ENCODE data around the gene KHK. TPM values are rescaled to one million over a fixed set of nuclear protein-coding genes. Genes with fewer than 3 reads are reported as not detected.

The KHK gene
- polyA plus RNA-seq (ENCODE audit: insufficient read length), result 1.9 TPM

DNA sequence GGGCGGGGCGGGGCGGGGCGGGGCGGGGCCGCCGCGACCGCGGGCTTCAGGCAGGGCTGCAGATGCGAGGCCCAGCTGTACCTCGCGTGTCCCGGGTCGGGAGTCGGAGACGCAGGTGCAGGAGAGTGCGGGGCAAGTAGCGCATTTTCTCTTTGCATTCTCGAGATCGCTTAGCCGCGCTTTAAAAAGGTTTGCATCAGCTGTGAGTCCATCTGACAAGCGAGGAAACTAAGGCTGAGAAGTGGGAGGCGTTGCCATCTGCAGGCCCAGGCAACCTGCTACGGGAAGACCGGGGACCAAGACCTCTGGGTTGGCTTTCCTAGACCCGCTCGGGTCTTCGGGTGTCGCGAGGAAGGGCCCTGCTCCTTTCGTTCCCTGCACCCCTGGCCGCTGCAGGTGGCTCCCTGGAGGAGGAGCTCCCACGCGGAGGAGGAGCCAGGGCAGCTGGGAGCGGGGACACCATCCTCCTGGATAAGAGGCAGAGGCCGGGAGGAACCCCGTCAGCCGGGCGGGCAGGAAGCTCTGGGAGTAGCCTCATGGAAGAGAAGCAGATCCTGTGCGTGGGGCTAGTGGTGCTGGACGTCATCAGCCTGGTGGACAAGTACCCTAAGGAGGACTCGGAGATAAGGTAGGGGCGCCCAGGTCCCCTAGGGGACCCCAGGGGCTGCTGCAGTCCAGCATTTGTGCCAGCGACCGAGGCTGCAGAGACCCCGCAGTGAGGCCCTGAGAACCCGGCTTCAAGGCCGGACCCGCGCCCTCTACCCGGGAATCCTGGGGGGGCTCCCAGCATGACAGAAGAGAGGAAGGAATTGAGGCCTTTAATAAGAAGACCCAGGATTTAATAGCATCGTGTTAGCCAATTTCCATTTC lies at the start of gene KHK:
Gene KHK, plus strand, starts transcription at position 49 of the 870 bp plus-strand sequence. Its CDS starts 488 bp downstream, at position 537.
- DNase-seq (ENCODE audit: low read depth), result no peak

DNA sequence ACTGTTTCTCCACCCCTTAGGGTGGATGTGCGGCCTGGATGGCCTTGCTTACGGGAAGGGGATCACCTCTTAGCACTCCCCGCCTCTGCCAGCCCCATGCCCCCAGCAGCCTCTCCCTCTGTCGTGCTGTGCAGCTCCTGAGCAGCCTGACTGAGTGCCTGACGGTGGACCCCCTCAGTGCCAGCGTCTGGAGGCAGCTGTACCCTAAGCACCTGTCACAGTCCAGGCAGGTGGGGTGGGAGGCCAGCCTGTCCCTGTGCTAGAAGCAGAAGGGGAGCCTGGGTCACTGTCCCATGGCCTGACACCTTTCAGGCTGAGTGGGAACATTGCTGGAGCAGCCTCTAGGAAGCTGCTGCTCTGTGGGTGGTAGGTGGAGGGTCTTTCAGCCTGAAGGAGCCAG lies 48.6 kb upstream of the KHK start:
- no peak for DNase-seq (ENCODE audit: low read depth)

- DNase-seq (ENCODE audit: low read depth), result no peak
Observed at GRCh38 chr2:27038631-27039339, 47.8 kb upstream of the KHK start.

GRCh38 chr2:27039426-27039825 lies 47.1 kb upstream of the KHK start:
- no peak for DNase-seq (ENCODE audit: low read depth)

GRCh38 chr2:27039871-27040270 lies 46.7 kb upstream of the KHK start:
- DNase-seq (ENCODE audit: low read depth), result no peak

GRCh38 chr2:27040282-27040681 lies 46.3 kb upstream of the KHK start:
- no peak for DNase-seq (ENCODE audit: low read depth)

- DNase-seq (ENCODE audit: low read depth), result no peak
Observed at GRCh38 chr2:27041752-27042151, 44.8 kb upstream of the KHK start.

DNA sequence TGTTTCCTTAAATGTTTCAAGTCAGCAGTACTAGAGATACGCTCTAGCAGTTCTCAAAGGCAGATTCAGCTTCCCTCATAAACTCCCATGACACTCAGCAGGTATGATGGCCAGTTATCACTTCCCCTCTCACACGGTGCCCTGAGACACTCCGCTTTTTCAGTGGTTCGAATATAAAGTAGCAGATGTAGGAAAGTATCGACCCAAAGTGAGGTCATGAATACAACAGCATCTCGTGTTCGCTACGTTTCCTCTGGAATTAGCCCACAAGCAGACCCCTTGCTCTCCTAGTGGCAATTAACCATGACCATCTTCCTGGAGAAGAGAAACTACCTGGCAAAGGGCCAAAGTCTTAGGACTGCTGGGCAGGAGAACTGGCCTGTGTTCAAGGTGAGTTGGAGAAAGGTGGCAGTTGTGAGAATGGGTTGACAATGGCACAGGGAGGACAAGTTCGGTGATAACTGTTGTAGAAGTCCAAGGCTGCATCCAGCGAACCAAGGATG lies 44.4 kb upstream of the KHK start:
- DNase-seq (ENCODE audit: low read depth), result no peak

GRCh38 chr2:27042985-27043634 lies 43.5 kb upstream of the KHK start:
- DNase-seq (ENCODE audit: low read depth), result no peak

GRCh38 chr2:27049422-27050280 lies 36.9 kb upstream of the KHK start:
- DNase-seq (ENCODE audit: low read depth), result no peak

DNA sequence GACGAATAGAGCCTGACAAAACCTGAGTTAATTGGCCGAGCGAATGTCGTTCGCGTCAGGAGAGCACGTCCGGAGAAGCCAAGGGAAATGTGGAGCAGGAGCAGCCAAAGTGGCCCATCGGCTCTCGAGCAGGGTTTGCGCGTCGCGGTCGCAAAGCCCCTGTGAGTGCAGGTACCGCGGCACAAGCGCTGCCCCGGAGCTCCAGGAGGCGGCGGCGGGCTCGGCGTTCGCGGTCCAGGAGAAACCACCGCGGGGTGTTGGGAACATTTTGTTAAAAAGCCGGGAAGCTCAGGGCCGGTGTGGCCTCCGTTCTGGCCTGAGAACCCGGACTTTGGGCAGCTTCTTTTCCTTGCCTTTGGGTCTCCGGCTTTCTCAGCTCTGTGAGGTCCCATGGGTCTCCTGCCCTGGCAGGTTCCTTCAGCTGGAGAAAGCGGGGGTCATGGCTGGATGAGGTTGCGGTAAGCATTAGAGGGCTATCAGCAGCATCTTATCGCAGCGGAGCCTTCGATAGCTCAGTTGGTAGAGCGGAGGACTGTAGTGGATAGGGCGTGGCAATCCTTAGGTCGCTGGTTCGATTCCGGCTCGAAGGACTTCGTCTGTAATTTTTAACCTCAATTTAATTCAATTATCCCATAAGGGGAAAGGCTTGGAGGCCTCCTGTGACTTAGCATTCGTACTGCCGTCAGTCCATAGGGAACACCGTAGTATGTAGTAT lies 36.1 kb upstream of the KHK start:
- DNase-seq (ENCODE audit: low read depth), result peak; percentile 97

- DNase-seq (ENCODE audit: low read depth), result peak; percentile 87
Observed at GRCh38 chr2:27050996-27051901, 35.3 kb upstream of the KHK start, which contains the start of gene AGBL5. AGBL5 (plus strand) TSS chr2:27051668; CDS start chr2:27052959, 1,291 bp downstream.

DNA sequence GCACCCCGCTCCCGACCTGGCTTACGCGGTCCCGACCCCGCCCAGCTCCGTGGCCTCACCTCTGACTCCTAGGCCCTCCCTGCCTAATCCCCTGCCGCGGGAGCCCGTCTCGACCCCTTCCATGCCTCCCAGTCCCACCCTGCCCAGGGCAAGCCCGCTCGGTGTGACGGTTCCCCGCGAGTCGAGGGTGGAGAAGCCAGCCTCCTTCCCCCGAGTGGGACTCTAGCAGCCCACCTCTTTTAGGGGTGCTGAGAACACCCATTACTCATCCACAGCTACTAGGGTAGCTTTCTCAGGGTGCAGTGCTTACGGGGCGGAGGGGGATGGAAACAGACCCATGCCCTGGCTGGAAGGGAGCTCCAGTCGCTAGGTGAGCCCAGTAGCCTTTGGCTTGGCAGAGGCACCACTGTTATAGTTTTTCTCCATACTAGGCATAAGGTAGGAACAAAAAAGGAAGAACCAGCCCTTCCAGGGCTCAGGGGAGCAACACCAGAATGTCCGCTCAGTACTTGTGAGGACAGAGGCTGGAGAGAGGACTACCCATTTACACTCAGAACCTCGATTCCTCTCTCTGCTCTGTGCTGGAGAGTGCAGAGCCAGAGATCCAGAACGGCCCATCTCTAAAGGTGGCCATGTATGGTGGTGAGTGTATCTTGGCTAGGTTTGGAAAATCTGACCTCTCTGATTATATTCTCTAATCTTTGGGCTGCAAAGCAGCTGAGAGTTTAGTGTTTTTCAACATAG lies 34.5 kb upstream of the KHK start:
- no peak for DNase-seq (ENCODE audit: low read depth)

DNA sequence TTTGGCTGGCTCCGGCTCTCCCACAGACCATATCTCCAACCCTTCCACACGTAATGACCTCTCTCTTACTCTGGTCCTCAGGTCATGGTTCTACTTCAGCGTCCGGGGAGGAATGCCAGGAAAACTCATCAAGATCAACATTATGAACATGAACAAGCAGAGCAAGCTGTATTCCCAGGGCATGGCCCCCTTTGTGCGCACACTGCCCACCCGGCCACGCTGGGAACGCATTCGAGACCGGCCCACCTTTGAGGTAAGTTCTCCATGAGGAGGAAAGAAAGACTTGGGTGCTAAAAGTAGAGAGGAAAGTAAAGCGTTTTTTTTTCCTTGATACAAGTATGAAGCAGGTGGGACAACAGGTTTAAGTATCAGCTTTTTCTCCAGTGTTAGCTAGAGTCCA lies 33.3 kb upstream of the KHK start:
- DNase-seq (ENCODE audit: low read depth), result no peak

DNA sequence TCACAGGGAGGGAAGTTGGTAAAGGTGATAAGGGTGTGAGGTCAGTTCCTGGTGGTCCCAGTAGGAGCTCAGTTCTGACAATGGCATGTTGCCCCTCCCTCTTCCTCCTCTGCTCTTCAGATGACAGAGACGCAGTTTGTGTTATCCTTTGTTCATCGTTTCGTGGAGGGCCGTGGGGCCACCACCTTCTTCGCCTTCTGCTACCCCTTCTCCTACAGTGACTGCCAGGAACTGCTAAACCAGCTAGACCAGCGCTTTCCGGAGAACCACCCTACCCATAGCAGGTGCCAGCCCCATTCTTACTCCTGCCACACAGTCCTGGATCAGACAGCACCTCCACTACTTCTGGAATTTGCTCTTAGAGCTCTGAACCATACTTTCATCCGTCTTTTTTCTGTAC lies 32.8 kb upstream of the KHK start:
- no peak for DNase-seq (ENCODE audit: low read depth)

GRCh38 chr2:27054721-27055120 lies 31.9 kb upstream of the KHK start:
- no peak for DNase-seq (ENCODE audit: low read depth)

- DNase-seq (ENCODE audit: low read depth), result no peak
Observed at GRCh38 chr2:27057184-27057583, 29.4 kb upstream of the KHK start.

- no peak for DNase-seq (ENCODE audit: low read depth)
Observed at GRCh38 chr2:27058210-27058609, 28.4 kb upstream of the KHK start.
